Transverse colon (tissue), 4 donors: Measurements from ENCODE around the gene MEIS2. TPM values are rescaled to one million over a fixed set of nuclear protein-coding genes. Genes with fewer than 3 reads are reported as not detected.

Experiments used
- DNase-seq: peaks from one replicate; pipeline ENCODE4 v3.0.0-alpha.2; 2019
- H3K27ac ChIP-seq, 4 donors: fragments of 200-600 bp; sonication (generic); 2 replicates each; pipeline ENCODE4 v1.5.1; 2016 to 2018; ENCODE audit warnings: inconsistent platforms in 4 of 4
- H3K27me3 ChIP-seq: fragments of 200-600 bp; sonication (generic); 2 replicates; pipeline ENCODE4 v1.5.1; 2017; ENCODE audit warnings: inconsistent platforms
- H3K36me3 ChIP-seq, 4 donors: fragments of 200-600 bp; sonication (generic); 2 replicates each; pipeline ENCODE4 v1.5.1; 2017 to 2019; ENCODE audit warnings: inconsistent platforms in 4 of 4
- H3K4me1 ChIP-seq, 4 donors: fragments of 200-600 bp; sonication (generic); 2 replicates each; pipeline ENCODE4 v1.5.1; 2017 to 2020; ENCODE audit warnings: inconsistent platforms in 4 of 4
- H3K4me3 ChIP-seq, 4 donors: fragments of 200-600 bp; sonication (generic); 1 replicate in 1 of 4; 2 replicates in 3 of 4; pipeline versions ENCODE4 v1.5.1 to v1.6.1; 2017 to 2019; ENCODE audit warnings: inconsistent platforms in 4 of 4
- H3K9me3 ChIP-seq, 2 donors: fragments of 200-600 bp; sonication (generic); 2 replicates each; pipeline ENCODE4 v1.5.1; 2017 to 2019; ENCODE audit warnings: inconsistent platforms in 2 of 2
- CTCF ChIP-seq, 5 experiments: fragments of 200-600 bp in 3 of 5; fragments of 450-650 bp in 2 of 5; sonication (generic) in 3 of 5; IDR thresholded peaks; 1 replicate in 2 of 5; 2 replicates in 3 of 5; pipeline ENCODE4 v1.5.1; 2016 to 2017; ENCODE audit warnings: antibody characterized with exemption in 5 of 5, inconsistent platforms in 3 of 5, mild to moderate bottlenecking in 2 of 5, moderate library complexity in 1 of 5
- EP300 ChIP-seq: sonication (generic); formaldehyde crosslinking; IDR thresholded peaks from one replicate; pipeline ENCODE4 v1.6.1; 2017; ENCODE audit warnings: antibody characterized with exemption, low read depth
- POLR2A ChIP-seq: fragments of 450-650 bp; IDR thresholded peaks from one replicate; pipeline ENCODE4 v1.6.1; 2016; ENCODE audit warnings: antibody characterized with exemption, mild to moderate bottlenecking, moderate library complexity
- POLR2AphosphoS5 ChIP-seq, 3 donors: sonication (generic); formaldehyde crosslinking; IDR thresholded peaks; one replicate each; pipeline ENCODE4 v1.6.1; 2016; ENCODE audit warnings: antibody characterized with exemption in 3 of 3
- WGBS, 2 donors: methylation state at CpG; one replicate each; pipeline ENCODE4 v1.1.5; 2018; ENCODE audit warnings: low coverage in 1 of 2; 5-methylcytosine and 5-hydroxymethylcytosine counted together
- in situ Hi-C, 4 donors: fragments of 200-750 bp; cut with MboI; loops; one replicate each; pipeline versions ENCODE4 v1.15.0 to v1.15.1; 2017; ENCODE audit warnings: low sequenced_read_pairs in 3 of 4, low pct_ligation_motif_present in 1 of 4, low pct_unique_long_range_greater_than_20kb in 1 of 4
- intact Hi-C: fragments of 100-400 bp; cut with DNase I; formaldehyde crosslinking; loops from one replicate; pipeline ENCODE4 v1.15.1; 2023; ENCODE audit warnings: low total_unique reads
- total RNA-seq, 4 donors: library from RNA; depleted of rRNA; stranded (reverse); fragments of >200 nt; gene quantifications; one replicate each; pipeline ENCODE4 v1.1.0, GENCODE V29; 2016

The MEIS2 gene
- total RNA-seq, 4 donors from 2014 or later, result 16.5 to 43.4 (median 32.7) TPM

GRCh38 chr15:37133602-37134001, 33.3 kb upstream of the MEIS2 start:
- H3K27ac ChIP-seq, result peak overlapping the region in 3 of 4 donors; percentile 12 to 39 (median 25)
- in situ Hi-C loops, result loop anchor here in 1 of 4 donors (25.0 kb wide), 1 partner anchor 621 kb away; no protein-coding TSS in a partner anchor
- no peaks in the 10 kb centered on the region for H3K4me1 ChIP-seq
- H3K36me3 ChIP-seq, result no peaks in the 10 kb centered on the region
- DNase-seq, result no peak
- intact Hi-C loops, result loop anchor here (1.0 to 5.0 kb wide), 2 partner anchors 36 to 250 kb away; no protein-coding TSS in a partner anchor
- TF ChIP-seq POLR2A (no peak), CTCF (IDR thresholded peaks at IDR 0.05) (peak in 3 of 5 experiments; percentile 4 to 8 (median 7))
- no peaks in the 10 kb centered on the region for H3K9me3 ChIP-seq
- WGBS, 2 donors, result 0% methylated on average over 1 of the region's 1 CpG
- no peak overlapping the region for H3K4me3 ChIP-seq
- peaks cover 14% of the 10 kb centered on the region for H3K27me3 ChIP-seq

GRCh38 chr15:37132826-37133417, 32.6 kb upstream of the MEIS2 start:
- in situ Hi-C loops (loop anchor here in 1 of 4 donors (25.0 kb wide), 1 partner anchor 621 kb away; no protein-coding TSS in a partner anchor), intact Hi-C loops (loop anchor here (1.0 to 5.0 kb wide), 2 partner anchors 36 to 250 kb away; no protein-coding TSS in a partner anchor)

GRCh38 chr15:37131621-37132020, 31.3 kb upstream of the MEIS2 start:
- H3K4me3 ChIP-seq, result no peak overlapping the region
- 22 to 23% methylated on average over 1 to 2 of the region's 2 CpGs for WGBS, 2 donors
- intact Hi-C loops, result loop anchor here (5.0 kb wide), 1 partner anchor 34 kb away; no protein-coding TSS in a partner anchor
- DNase-seq, result no peak
- no peak for TF ChIP-seq POLR2AphosphoS5 (IDR thresholded peaks at IDR 0.05)
- TF ChIP-seq EP300, result no peak
- no peak for TF ChIP-seq CTCF (IDR thresholded peaks at IDR 0.05)
- no peak for TF ChIP-seq POLR2A
- in situ Hi-C loops, result loop anchor here in 1 of 4 donors (25.0 kb wide), 1 partner anchor 619 kb away; no protein-coding TSS in a partner anchor
- peak overlapping the region in 3 of 4 donors; percentile 14 to 44 (median 16) for H3K27ac ChIP-seq
- no peaks in the 10 kb centered on the region for H3K36me3 ChIP-seq
- no peaks in the 10 kb centered on the region for H3K4me1 ChIP-seq
- H3K9me3 ChIP-seq, result no peaks in the 10 kb centered on the region
- peaks cover 14% of the 10 kb centered on the region for H3K27me3 ChIP-seq

More at GRCh38 chr15:37132826-37133417, 32.6 kb upstream of the MEIS2 start:
- H3K27me3 ChIP-seq, result peaks cover 14% of the 10 kb centered on the region
- H3K9me3 ChIP-seq, result no peaks in the 10 kb centered on the region
- peak overlapping the region in 1 of 4 donors; percentile 44 for H3K27ac ChIP-seq
- H3K4me1 ChIP-seq, result no peaks in the 10 kb centered on the region
- 73 to 76% methylated on average over 2 of the region's 2 CpGs for WGBS, 2 donors
- no peak for DNase-seq
- TF ChIP-seq EP300 (no peak), POLR2A (no peak), POLR2AphosphoS5 (IDR thresholded peaks at IDR 0.05) (no peak)
- H3K36me3 ChIP-seq, result no peaks in the 10 kb centered on the region
- no peak overlapping the region for H3K4me3 ChIP-seq

- H3K27ac ChIP-seq, result no peak overlapping the region
- peaks cover 0 to 2% (median 0%) of the 10 kb centered on the region in 4 donors for H3K4me1 ChIP-seq
- DNase-seq, result no peak
- in situ Hi-C loops (loop anchor here in 1 of 4 donors (25.0 kb wide), 1 partner anchor 618 kb away; no protein-coding TSS in a partner anchor), intact Hi-C loops (loop anchor here (5.0 kb wide), 1 partner anchor 33 kb away; no protein-coding TSS in a partner anchor)
- 44 to 51% methylated on average over 4 of the region's 4 CpGs for WGBS, 2 donors
- no peak for TF ChIP-seq POLR2A
- no peak for TF ChIP-seq EP300
- no peak overlapping the region for H3K4me3 ChIP-seq
- H3K9me3 ChIP-seq, result no peaks in the 10 kb centered on the region
- no peaks in the 10 kb centered on the region for H3K36me3 ChIP-seq
- H3K27me3 ChIP-seq, result peaks cover 14% of the 10 kb centered on the region
These were observed 30.0 kb upstream of the MEIS2 start for GRCh38 chr15:37130356-37130755.

GRCh38 chr15:37125143-37125542, 24.8 kb upstream of the MEIS2 start:
- 47 to 58% methylated on average over 4 of the region's 4 CpGs for WGBS, 2 donors
- in situ Hi-C loops, result loop anchor here in 1 of 4 donors (25.0 kb wide), 1 partner anchor 613 kb away; no protein-coding TSS in a partner anchor

More at GRCh38 chr15:37125143-37125542, 24.8 kb upstream of the MEIS2 start:
- no peaks in the 10 kb centered on the region for H3K36me3 ChIP-seq
- H3K4me1 ChIP-seq, result peaks cover 0 to 3% (median 0%) of the 10 kb centered on the region in 4 donors
- no peaks in the 10 kb centered on the region for H3K9me3 ChIP-seq
- DNase-seq, result no peak
- no peak overlapping the region for H3K4me3 ChIP-seq
- TF ChIP-seq POLR2AphosphoS5 (IDR thresholded peaks at IDR 0.05) (no peak), POLR2A (no peak), EP300 (no peak), CTCF (IDR thresholded peaks at IDR 0.05) (no peak)
- intact Hi-C loops, result no loop called here
- H3K27me3 ChIP-seq, result peaks cover 8% of the 10 kb centered on the region
- H3K27ac ChIP-seq, result peak overlapping the region in 3 of 4 donors; percentile 16 to 40 (median 36)
